Activated CD4-positive, alpha-beta T cell treated with anti-CD3 and anti-CD28 coated beads, Interleukin-2, amount 50 U/mL, for 16 hours (primary cell): ENCODE data around the gene TUBGCP4.
"Not testable (repeated sequence)": the region's sequence is repeated elsewhere in the genome, so short reads cannot be mapped to it uniquely, and the experiment has no call there.

ENCODE experiments used
- DNase-seq: peaks from one replicate; pipeline ENCODE4 v3.0.0-alpha.2; 2020

The TUBGCP4 gene, protein sequence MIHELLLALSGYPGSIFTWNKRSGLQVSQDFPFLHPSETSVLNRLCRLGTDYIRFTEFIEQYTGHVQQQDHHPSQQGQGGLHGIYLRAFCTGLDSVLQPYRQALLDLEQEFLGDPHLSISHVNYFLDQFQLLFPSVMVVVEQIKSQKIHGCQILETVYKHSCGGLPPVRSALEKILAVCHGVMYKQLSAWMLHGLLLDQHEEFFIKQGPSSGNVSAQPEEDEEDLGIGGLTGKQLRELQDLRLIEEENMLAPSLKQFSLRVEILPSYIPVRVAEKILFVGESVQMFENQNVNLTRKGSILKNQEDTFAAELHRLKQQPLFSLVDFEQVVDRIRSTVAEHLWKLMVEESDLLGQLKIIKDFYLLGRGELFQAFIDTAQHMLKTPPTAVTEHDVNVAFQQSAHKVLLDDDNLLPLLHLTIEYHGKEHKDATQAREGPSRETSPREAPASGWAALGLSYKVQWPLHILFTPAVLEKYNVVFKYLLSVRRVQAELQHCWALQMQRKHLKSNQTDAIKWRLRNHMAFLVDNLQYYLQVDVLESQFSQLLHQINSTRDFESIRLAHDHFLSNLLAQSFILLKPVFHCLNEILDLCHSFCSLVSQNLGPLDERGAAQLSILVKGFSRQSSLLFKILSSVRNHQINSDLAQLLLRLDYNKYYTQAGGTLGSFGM

GRCh38 chr15:43370975-43371974 lies at the start of gene TUBGCP4, which contains the start of gene ZSCAN29:
Gene TUBGCP4, plus strand, starts transcription at chr15:43371101. Its CDS starts 254 bp downstream, at chr15:43371355.
Gene ZSCAN29, minus strand, starts transcription at chr15:43371043. Its CDS starts 1,130 bp downstream, at chr15:43369913.
- peak; percentile 87 for DNase-seq

DNA sequence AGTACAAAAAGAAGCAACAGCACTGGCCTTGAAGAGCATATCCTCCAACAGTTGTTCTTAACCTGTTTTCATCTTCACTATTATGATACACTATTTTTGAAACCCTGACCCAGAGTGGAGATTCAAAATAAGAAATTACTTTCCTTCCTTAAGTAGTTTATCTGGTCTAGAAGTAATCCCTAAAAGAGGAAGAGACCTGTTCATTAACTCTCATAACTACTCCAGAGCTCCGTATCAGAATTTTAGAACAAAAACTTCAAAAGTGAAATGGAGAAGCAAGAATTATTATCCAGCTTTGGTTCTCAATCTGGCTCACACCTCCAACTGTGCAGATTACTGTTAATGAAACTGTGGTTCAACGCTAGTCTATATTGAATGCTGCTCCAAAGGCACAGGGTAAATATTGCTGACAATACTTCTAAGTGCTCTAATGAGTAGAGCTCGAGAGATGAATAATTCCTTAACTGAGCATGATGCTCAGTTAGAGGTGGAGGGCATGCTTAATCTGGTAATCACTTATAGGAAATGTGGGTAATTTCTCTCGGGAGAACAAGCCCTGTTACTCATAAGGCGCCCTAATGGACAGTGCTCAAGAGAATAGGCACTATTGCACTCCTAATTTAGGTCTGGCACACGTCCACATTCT lies 45.7 kb upstream of the TUBGCP4 start:
- DNase-seq: peak; percentile 46

DNA sequence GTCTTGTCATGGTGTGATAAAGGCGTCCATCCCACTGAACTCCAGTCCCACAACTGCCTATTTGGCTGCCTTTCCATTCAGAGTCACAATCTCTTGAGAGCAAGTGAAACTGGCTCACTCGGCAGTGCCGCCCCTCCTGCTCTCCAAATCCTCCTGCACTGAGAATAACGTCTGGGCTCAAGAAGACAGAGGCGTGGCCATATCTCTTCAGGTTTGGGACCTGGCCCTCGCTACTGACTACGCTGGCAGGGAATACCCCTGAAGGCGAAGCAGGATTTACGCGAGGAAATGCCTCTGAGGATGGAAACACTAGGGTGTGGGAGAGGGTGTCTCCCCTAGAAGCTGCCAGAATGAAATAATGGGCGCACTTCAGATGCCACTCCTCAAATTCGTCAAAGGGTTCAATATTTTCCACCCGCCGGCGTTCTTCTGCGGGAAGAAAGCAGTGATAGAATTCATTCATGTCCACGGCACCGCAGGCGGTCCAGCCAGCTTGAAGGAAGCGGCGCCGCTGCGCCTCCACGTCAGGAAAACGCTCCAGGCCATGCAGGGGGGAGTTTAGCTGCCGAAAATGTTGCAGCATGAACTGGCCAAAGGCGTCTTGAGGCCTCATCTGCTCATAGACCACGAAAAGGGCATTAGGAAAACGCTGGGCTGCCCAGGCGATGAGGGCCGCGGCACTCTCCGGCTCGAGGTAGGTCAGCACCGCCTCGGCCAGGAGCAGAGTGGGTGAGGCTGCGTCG lies 41.5 kb upstream of the TUBGCP4 start:
- DNase-seq: no peak

GRCh38 chr15:43329960-43330779 lies 40.7 kb upstream of the TUBGCP4 start, which contains the start of gene LCMT2:
Gene LCMT2, minus strand, starts transcription at chr15:43330573. Its CDS starts 84 bp downstream, at chr15:43330489.
- DNase-seq: peak; percentile 93

DNA sequence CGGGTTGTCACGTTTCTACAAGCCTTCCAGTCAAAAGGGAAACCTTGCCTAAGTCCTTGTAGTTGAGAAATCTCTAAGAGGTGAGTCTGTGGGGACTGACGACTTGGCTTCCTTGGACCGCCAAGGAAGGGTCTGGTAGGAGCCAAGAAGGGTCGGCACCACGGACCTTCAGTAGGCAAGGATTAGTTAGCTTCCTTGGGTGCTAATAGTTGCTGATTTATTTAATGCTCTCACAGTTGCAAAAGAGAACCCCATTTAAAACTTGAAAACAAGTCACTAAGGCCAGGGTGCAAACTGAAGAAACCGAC lies 40.2 kb upstream of the TUBGCP4 start:
- no peak for DNase-seq

DNA sequence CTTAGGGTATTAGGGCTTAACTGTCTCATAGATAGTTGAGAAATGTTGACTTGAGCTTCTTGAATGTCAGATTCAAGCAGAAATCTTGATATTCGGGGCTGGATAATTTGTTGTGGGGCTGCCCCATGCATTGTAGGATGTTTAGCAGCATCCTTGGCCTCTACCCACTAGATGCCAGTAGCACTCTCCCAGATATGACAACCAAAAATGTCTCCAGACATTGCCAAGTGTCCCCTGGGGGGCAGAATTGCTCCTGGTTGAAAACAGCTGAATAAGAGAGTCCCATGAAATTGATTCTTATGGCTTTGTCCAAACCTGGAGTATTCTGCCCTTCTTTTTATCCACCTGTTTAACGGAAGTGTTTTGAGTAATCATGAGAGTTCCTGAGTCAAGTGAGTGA lies 24.6 kb upstream of the TUBGCP4 start:
- DNase-seq: no peak

DNA sequence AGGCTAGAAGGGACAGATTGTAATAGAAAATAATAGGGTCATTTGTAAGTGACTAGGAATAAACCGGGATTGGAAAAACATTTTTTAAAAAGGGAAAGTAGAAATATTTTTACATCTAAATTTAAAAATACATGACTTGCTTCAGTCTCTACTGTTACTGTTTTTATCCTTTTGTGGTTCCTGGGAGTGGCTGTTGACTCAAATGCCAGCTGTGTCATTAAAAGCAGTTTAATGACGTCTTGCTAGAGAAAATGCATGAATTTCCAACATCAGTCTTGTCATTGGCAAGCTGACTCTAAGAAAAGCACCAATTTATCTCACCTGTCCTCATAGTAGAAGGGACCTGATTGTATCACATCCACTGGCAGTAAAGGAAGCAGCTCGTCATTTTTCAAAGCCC lies 23.8 kb upstream of the TUBGCP4 start:
- no peak for DNase-seq

- no peak for DNase-seq
Observed at GRCh38 chr15:43352693-43353382, 18.1 kb upstream of the TUBGCP4 start.

DNA sequence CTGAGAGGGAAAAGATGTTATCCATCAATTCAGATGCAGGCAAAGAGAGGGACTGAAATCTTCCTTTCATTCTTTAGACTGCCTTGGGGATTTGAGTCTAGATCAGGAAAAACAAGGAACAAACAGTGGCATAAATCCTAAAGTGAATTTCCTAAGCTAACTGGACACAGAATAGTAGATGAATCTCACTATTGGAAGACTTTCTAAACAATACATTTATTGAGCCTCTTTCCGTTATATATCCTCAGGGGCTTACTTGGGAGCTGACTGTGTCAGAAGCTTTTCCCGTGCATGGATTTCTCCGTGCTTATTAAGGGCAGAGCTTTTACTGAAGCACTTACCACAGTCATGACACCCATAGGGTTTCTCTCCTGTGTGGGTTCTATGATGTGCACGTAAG lies 10.1 kb upstream of the TUBGCP4 start:
- DNase-seq: no peak

GRCh38 chr15:43361313-43361903 lies 9.5 kb upstream of the TUBGCP4 start:
- DNase-seq: no peak

- DNase-seq: no peak
Observed at GRCh38 chr15:43370310-43370974, 459 bp upstream of the TUBGCP4 start.

- DNase-seq: peak; percentile 49
Observed at GRCh38 chr15:43376017-43376705, 5.3 kb downstream of the TUBGCP4 start.

- DNase-seq: no peak
Observed at GRCh38 chr15:43378601-43379000, 7.7 kb downstream of the TUBGCP4 start.

- DNase-seq: no peak
Observed at GRCh38 chr15:43382310-43382709, 11.4 kb downstream of the TUBGCP4 start.

DNA sequence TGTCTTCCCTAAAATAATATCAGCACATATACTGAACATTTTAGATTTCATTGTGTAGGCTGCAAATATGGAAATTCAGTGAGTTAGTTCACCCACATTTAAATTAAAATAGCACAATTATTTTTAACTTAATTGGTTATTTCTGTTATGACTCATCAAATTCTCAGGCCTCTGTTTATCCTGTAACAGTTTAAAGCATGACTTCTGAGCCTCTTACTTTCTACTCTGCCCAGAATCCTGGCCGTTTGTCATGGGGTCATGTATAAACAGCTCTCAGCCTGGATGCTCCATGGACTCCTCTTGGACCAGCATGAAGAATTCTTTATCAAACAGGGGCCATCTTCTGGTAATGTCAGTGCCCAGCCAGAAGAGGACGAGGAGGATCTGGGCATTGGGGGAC lies 12.2 kb downstream of the TUBGCP4 start:
- no peak for DNase-seq

- DNase-seq: no peak
Observed at GRCh38 chr15:43390723-43391122, 19.8 kb downstream of the TUBGCP4 start.

DNA sequence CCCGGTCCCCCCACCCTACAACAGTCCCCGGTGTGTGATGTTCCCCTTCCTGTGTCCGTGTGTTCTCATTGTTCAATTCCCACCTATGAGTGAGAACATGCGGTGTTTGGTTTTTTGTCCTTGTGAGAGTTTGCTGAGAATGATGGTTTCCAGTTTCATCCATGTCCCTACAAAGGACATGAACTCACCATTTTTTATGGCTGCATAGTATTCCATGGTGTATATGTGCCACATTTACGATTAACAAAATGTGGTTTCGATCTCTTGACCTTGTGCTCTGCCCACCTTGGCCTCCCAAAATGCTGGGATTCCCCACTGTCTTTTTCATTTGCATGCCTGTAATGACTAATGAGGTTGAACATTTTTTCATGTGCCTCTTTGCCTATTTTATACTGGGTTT lies 22.7 kb downstream of the TUBGCP4 start:
- DNase-seq: not testable (repeated sequence)

- no peak for DNase-seq
Observed at GRCh38 chr15:43402255-43402654, 31.4 kb downstream of the TUBGCP4 start.

DNA sequence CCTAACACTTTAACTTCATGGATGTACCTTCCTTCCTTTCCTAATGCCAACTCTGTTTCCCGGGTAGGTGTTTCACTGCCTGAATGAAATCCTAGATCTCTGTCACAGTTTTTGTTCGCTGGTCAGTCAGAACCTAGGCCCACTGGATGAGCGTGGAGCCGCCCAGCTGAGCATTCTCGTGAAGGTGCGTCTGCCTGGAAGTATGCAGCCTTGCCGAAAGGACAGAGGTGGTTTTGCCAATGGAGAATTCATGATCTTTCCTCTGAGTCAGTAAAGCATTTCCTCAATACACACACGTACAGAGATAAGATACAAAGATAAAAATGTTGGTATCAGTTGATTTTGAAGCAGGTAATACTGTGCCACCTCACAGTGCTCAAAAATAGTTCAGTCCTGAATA lies 32.7 kb downstream of the TUBGCP4 start:
- DNase-seq: no peak
